ENCODE data around the gene CNTRL. TPM values are rescaled to one million over a fixed set of nuclear protein-coding genes. Genes with fewer than 3 reads are reported as not detected.

The CNTRL gene
- total and polyA plus RNA-seq, 2 of the 8 experiments (the other 6 are each of a cell fraction or from before 2014, with no cell fraction given) = 5.1 to 13.9 TPM

GRCh38 chr9:121217609-121218292 is 143.0 kb downstream of the CNTRL start:
- Histone ChIP-seq H3K14ac (ENCODE audit: insufficient read length) (no peak overlapping the region), H3K9ac (replicated peaks in 1 of 4; ENCODE audit: extremely low read depth in 1 of 4, low read depth in 3 of 4, low read length in 3 of 4) (no peak overlapping the region), H3K27me3 (replicated peaks in 1 of 4; ENCODE audit: control insufficient read depth in 3 of 4, extremely low read depth in 1 of 4, insufficient read depth in 3 of 4, low read length in 3 of 4) (no peaks in the 10 kb centered on the region; a peak in 2 of 7 replicates), H3K79me1 (ENCODE audit: low read depth, low read length) (no peaks in the 10 kb centered on the region), H3K56ac (replicated peaks; ENCODE audit: insufficient read length, low read depth, low read length) (no peak overlapping the region), H3K23me2 (ENCODE audit: low read depth, low read length) (no peaks in the 10 kb centered on the region), H2BK15ac (ENCODE audit: low read length) (no peak overlapping the region), H3K4me2 (ENCODE audit: insufficient read depth in 1 of 2, low read depth in 2 of 2, low read length in 2 of 2) (no peak overlapping the region), H3K4ac (replicated peaks; ENCODE audit: insufficient read length, low read depth, low read length) (no peak overlapping the region), H2BK12ac (ENCODE audit: low read depth, low read length) (no peak overlapping the region), H2AK5ac (ENCODE audit: low read depth, low read length) (no peak overlapping the region), H4K20me1 (replicated peaks in 1 of 2; ENCODE audit: control insufficient read depth in 1 of 2, insufficient read depth in 2 of 2, low read length in 2 of 2) (no peaks in the 10 kb centered on the region), H4K91ac (replicated peaks; ENCODE audit: insufficient read length, low read length) (no peak overlapping the region), H3K9me3 (ENCODE audit: insufficient read depth in 2 of 2, low read depth in 1 of 2, low read length in 1 of 2) (no peaks in the 10 kb centered on the region), H3K18ac (ENCODE audit: extremely low read depth, low read length) (no peak overlapping the region), H3K36me3 (ENCODE audit: control insufficient read depth in 2 of 4, insufficient read depth in 4 of 4, low read length in 3 of 4) (no peaks in the 10 kb centered on the region), H4K5ac (ENCODE audit: insufficient read length, low read depth, low read length) (no peak overlapping the region), H3K23ac (ENCODE audit: insufficient read length) (no peak overlapping the region), H3K79me2 (ENCODE audit: control insufficient read depth in 1 of 2, insufficient read depth in 2 of 2, low read length in 2 of 2) (no peaks in the 10 kb centered on the region), H3K4me1 (replicated peaks in 1 of 4; ENCODE audit: control insufficient read depth in 3 of 4, insufficient read depth in 4 of 4, low read length in 3 of 4) (peaks cover 14 to 27% (median 16%) of the 10 kb centered on the region in 4 experiments), H2BK120ac (replicated peaks; ENCODE audit: low read depth, low read length) (no peak overlapping the region), H3K27ac (ENCODE audit: low read depth, low read length) (no peak overlapping the region), H4K8ac (ENCODE audit: extremely low read depth, insufficient read depth, low read length) (no peak overlapping the region), H2AFZ (ENCODE audit: low read length) (no peak overlapping the region), H3K4me3 (ENCODE audit: extremely low read depth in 1 of 4, insufficient read depth in 2 of 4, low read depth in 3 of 4, low read length in 4 of 4) (no peak overlapping the region), H2BK20ac (ENCODE audit: low read length) (no peak overlapping the region), H2BK5ac (ENCODE audit: low read depth, low read length) (no peak overlapping the region)
- CTCF ChIA-PET (ENCODE audit: partially characterized antibody) = interaction anchor here (0.6 to 3.0 kb wide), 6 partner anchors 54 to 462 kb away, joined by 3 to 17 read pairs (median 4); no protein-coding TSS in a partner anchor
- FAIRE-seq = no peak
- no peak for DNase-seq (ENCODE audit: low read depth in 1 of 2, low spot score in 2 of 2)
- POLR2A ChIA-PET (ENCODE audit: partially characterized antibody) = no interaction called here
- WGBS, 2 experiments (ENCODE audit: extremely low coverage in 1 of 2, insufficient coverage in 1 of 2, insufficient read length in 1 of 2, insufficient replicate concordance in 2 of 2, low coverage in 1 of 2, low lambda C conversion rate in 2 of 2, missing lambda C conversion rate in 1 of 2) = 93% methylated on average over 4 of the region's 4 CpGs; no CpG with 5 or more reads in 1 of the 2 experiments
- TF ChIP-seq RBBP5 (IDR thresholded peaks at IDR 0.05; ENCODE audit: borderline replicate concordance, low read depth, low read length) (no peak), MAFK (IDR thresholded peaks at IDR 0.05; ENCODE audit: low read depth, low read length) (no peak), RAD21 (IDR thresholded peaks at IDR 0.05 in 1 of 2, conservative IDR thresholded peaks at IDR 0.05 in 1 of 2; ENCODE audit: low read depth in 2 of 2, low read length in 2 of 2) (no peak), SAP30 (IDR thresholded peaks at IDR 0.05; ENCODE audit: insufficient read depth, insufficient replicate concordance, low read length) (no peak), BCL11A (IDR thresholded peaks at IDR 0.05; ENCODE audit: low read depth in 2 of 2, low read length in 2 of 2) (no peak), E2F6 (IDR thresholded peaks at IDR 0.05) (no peak), CBX8 (IDR thresholded peaks at IDR 0.05; ENCODE audit: borderline replicate concordance, low read depth, low read length) (no peak), JUN (IDR thresholded peaks at IDR 0.05; ENCODE audit: low read depth, low read length) (no peak), NRF1 (IDR thresholded peaks at IDR 0.05; ENCODE audit: low read depth, low read length) (no peak)
- TF ChIP-seq, protein P1, sequence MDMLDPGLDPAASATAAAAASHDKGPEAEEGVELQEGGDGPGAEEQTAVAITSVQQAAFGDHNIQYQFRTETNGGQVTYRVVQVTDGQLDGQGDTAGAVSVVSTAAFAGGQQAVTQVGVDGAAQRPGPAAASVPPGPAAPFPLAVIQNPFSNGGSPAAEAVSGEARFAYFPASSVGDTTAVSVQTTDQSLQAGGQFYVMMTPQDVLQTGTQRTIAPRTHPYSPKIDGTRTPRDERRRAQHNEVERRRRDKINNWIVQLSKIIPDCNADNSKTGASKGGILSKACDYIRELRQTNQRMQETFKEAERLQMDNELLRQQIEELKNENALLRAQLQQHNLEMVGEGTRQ (IDR thresholded peaks at IDR 0.05; ENCODE audit: low read length) = no peak
